ENCODE results near the gene RER1.

DNA sequence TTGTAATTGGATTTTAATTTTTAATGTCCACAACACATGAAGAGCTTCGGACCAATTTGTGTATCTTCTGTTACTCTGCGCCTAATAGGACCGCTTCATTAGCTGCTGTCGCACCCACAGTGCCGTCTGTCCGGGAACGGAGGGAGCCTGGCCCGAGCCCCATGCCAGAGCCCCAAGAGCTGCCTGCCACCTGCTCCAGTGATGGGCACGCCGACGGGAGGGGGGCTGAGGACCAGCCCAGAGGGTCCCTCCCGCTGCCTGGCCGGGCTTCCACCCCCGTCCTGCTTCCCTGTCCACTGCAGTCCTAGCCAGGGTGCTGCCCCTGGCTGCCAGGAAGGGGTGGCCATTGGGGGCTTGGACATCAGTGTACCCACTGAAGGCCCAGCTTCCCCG, 54.2 kb downstream of the RER1 start:
- TF ChIP-seq, protein P1, sequence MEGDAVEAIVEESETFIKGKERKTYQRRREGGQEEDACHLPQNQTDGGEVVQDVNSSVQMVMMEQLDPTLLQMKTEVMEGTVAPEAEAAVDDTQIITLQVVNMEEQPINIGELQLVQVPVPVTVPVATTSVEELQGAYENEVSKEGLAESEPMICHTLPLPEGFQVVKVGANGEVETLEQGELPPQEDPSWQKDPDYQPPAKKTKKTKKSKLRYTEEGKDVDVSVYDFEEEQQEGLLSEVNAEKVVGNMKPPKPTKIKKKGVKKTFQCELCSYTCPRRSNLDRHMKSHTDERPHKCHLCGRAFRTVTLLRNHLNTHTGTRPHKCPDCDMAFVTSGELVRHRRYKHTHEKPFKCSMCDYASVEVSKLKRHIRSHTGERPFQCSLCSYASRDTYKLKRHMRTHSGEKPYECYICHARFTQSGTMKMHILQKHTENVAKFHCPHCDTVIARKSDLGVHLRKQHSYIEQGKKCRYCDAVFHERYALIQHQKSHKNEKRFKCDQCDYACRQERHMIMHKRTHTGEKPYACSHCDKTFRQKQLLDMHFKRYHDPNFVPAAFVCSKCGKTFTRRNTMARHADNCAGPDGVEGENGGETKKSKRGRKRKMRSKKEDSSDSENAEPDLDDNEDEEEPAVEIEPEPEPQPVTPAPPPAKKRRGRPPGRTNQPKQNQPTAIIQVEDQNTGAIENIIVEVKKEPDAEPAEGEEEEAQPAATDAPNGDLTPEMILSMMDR (IDR thresholded peaks at IDR 0.05), result no peak
- TF ChIP-seq EP300 (IDR thresholded peaks at IDR 0.05), result no peak
- no peak for TF ChIP-seq POLR2AphosphoS5 (IDR thresholded peaks at IDR 0.05)
- TF ChIP-seq POLR2A (IDR thresholded peaks at IDR 0.05), result no peak
